TTC549 (cell line): ENCODE data around the gene MACO1.

Source experiments
- FAIRE-seq: peaks from 2 replicates; lab custom pipeline; 2012; peaks lifted over from hg19 to GRCh38; lab: Jason Lieb, UNC

Gene MACO1

GRCh38 chr1:25543425-25544242 is 112.9 kb downstream of the MACO1 start, which contains the start of gene LDLRAP1:
Gene LDLRAP1 (plus strand): TSS chr1:25543606. CDS start chr1:25543699, 93 bp downstream.
- no peak for FAIRE-seq

- FAIRE-seq, result no peak
These were observed 113.6 kb downstream of the MACO1 start for GRCh38 chr1:25544243-25544764.

GRCh38 chr1:25544819-25545218 is 114.1 kb downstream of the MACO1 start:
- no peak for FAIRE-seq

GRCh38 chr1:25545767-25546166 is 115.1 kb downstream of the MACO1 start:
- FAIRE-seq, result no peak

- FAIRE-seq, result no peak
These were observed 115.5 kb downstream of the MACO1 start for GRCh38 chr1:25546193-25546592.

GRCh38 chr1:25548601-25549000 is 117.9 kb downstream of the MACO1 start:
- no peak for FAIRE-seq

- FAIRE-seq, result no peak
These were observed 118.8 kb downstream of the MACO1 start for GRCh38 chr1:25549273-25550154.
